Measurements from ENCODE around the gene AAK1. TPM values are rescaled to one million over a fixed set of nuclear protein-coding genes. Genes with fewer than 3 reads are reported as not detected.

Gene AAK1
- total RNA-seq, 2 experiments from 2014 or later, result 77.4 to 79.5 TPM

DNA sequence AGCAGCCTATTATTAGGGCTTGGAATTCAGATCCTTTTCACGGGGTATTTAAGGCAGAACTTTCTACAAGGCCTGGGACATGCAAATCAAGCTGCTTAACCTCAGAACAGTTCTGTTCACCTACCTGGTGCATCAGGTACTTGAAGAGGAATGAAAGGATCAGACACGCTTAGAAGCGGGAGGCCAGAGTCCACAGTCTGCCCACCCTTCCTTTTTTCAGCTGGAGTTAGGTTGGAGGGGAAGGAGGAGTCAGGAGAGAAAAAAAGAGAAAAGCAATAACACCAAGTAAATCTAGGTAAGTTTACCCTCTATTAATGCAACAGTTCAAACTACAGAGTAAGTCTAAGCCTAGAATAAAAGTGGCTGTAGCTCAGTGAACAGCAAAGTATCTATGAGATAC lies 147.7 kb downstream of the AAK1 start:
- DNase-seq, result no peak
- Mint-ChIP-seq H3K27me3 (ENCODE audit: low read depth) (no peaks in the 10 kb centered on the region), H3K4me3 (no peak overlapping the region), H3K36me3 (ENCODE audit: low read depth) (peaks cover 30% of the 10 kb centered on the region), H3K9me3 (no peaks in the 10 kb centered on the region), H3K4me1 (ENCODE audit: low read depth) (peaks cover 37% of the 10 kb centered on the region), H3K27ac (no peak overlapping the region)
- CTCF ChIA-PET, result interaction anchor here (0.6 to 0.7 kb wide), 3 partner anchors 64 to 189 kb away, joined by 3 to 4 read pairs (median 4); no protein-coding TSS in a partner anchor
- intact Hi-C loops (cut with micrococcal nuclease), result no loop called here

GRCh38 chr2:69495008-69495407 lies 148.5 kb downstream of the AAK1 start:
- H3K27ac Mint-ChIP-seq, result no peak overlapping the region
- H3K4me1 Mint-ChIP-seq (ENCODE audit: low read depth), result peaks cover 38% of the 10 kb centered on the region
- CTCF ChIA-PET, result interaction anchor here (1.5 kb wide), 1 partner anchor 70 kb away, joined by 3 read pairs; no protein-coding TSS in a partner anchor
- no peak for DNase-seq
- intact Hi-C loops (cut with micrococcal nuclease), result no loop called here
- no peaks in the 10 kb centered on the region for H3K9me3 Mint-ChIP-seq
- H3K27me3 Mint-ChIP-seq (ENCODE audit: low read depth), result no peaks in the 10 kb centered on the region
- H3K36me3 Mint-ChIP-seq (ENCODE audit: low read depth), result peaks cover 34% of the 10 kb centered on the region
- no peak overlapping the region for H3K4me3 Mint-ChIP-seq

- Mint-ChIP-seq H3K9me3 (no peaks in the 10 kb centered on the region), H3K4me1 (ENCODE audit: low read depth) (peaks cover 33% of the 10 kb centered on the region), H3K27ac (no peak overlapping the region), H3K36me3 (ENCODE audit: low read depth) (peaks cover 35% of the 10 kb centered on the region), H3K4me3 (no peak overlapping the region), H3K27me3 (ENCODE audit: low read depth) (no peaks in the 10 kb centered on the region)
- CTCF ChIA-PET, result interaction anchor here (1.1 to 1.5 kb wide), 2 partner anchors 57 to 71 kb away, joined by 3 read pairs; partner anchors contain the start of gene NFU1
- intact Hi-C loops (cut with micrococcal nuclease), result no loop called here
- no peak for DNase-seq
These were observed 149.4 kb downstream of the AAK1 start for GRCh38 chr2:69494126-69494525.

DNA sequence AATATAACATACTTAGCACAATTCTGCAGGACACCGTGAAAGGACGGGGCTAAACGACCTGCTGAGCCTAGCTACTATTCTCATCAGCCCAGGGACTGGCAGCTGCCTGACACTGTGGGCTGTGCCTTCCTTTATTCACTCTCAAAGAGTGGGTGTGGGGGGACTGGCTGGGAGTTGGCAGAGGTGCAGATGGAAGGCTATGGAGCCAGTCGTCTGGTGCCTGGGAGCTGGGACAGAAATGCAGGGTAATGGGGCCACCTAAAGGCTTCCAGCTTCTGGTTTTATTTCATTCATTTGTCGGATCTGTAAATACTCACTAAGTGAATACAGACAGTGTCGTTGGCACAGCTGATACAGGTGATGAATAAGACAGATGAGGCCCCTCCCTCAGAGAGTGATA lies 150.3 kb downstream of the AAK1 start:
- peaks cover 33% of the 10 kb centered on the region for H3K36me3 Mint-ChIP-seq (ENCODE audit: low read depth)
- no peaks in the 10 kb centered on the region for H3K27me3 Mint-ChIP-seq (ENCODE audit: low read depth)
- no peak overlapping the region for H3K4me3 Mint-ChIP-seq
- DNase-seq, result no peak
- no peaks in the 10 kb centered on the region for H3K9me3 Mint-ChIP-seq
- CTCF ChIA-PET, result interaction anchor here (0.6 to 1.1 kb wide), 2 partner anchors 56 to 323 kb away, joined by 3 read pairs; partner anchors contain the start of gene NFU1
- H3K27ac Mint-ChIP-seq, result no peak overlapping the region
- intact Hi-C loops (cut with micrococcal nuclease), result no loop called here
- H3K4me1 Mint-ChIP-seq (ENCODE audit: low read depth), result peaks cover 31% of the 10 kb centered on the region

DNA sequence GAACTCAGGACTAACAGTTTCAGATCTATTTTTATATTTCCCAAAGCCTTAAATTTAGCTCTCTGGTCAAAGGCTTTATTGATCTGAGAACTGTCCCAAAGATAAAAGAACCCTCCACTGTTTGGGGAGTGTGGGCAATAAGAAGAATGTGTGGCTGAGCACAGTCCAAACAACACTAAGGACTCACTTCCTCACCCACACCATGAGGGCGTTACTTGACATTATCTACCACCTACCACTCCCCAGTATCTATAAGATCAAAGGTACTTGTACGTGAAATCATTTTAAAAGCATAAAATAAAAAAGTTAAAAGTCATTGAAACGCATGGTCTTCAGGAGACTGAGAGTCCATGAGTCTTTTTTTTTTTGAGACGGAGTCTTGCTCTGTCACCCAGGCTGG lies 151.7 kb downstream of the AAK1 start:
- CTCF ChIA-PET, result no interaction called here
- H3K4me3 Mint-ChIP-seq, result no peak overlapping the region
- intact Hi-C loops (cut with micrococcal nuclease), result no loop called here
- H3K27me3 Mint-ChIP-seq (ENCODE audit: low read depth), result no peaks in the 10 kb centered on the region
- no peak overlapping the region for H3K27ac Mint-ChIP-seq
- no peak for DNase-seq
- peaks cover 31% of the 10 kb centered on the region for H3K4me1 Mint-ChIP-seq (ENCODE audit: low read depth)
- peaks cover 35% of the 10 kb centered on the region for H3K36me3 Mint-ChIP-seq (ENCODE audit: low read depth)
- no peaks in the 10 kb centered on the region for H3K9me3 Mint-ChIP-seq

DNA sequence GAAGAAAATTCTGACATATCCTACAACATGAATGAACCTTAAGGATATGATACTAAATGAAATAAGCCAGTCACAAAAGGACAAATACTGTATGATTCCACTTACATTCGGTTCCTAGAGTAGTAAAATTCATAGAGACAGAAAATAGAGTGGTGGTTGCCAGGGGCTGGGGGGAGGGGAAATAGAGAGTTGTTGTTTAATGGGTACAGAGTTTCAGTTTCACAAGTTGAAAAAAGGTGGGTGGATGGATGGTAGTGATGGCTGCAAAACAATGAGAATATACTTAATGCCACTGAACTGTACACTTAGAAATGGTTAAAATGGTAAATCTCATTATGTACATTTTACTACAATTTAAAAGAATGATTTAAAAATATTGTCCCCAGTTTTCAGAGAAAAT lies 153.1 kb downstream of the AAK1 start:
- no peak overlapping the region for H3K4me3 Mint-ChIP-seq
- peaks cover 32% of the 10 kb centered on the region for H3K36me3 Mint-ChIP-seq (ENCODE audit: low read depth)
- CTCF ChIA-PET, result interaction anchor here (0.6 kb wide), 1 partner anchor 230 kb away, joined by 3 read pairs; no protein-coding TSS in a partner anchor
- intact Hi-C loops (cut with micrococcal nuclease), result no loop called here
- H3K9me3 Mint-ChIP-seq, result no peaks in the 10 kb centered on the region
- DNase-seq, result peak; percentile 53
- peaks cover 31% of the 10 kb centered on the region for H3K4me1 Mint-ChIP-seq (ENCODE audit: low read depth)
- no peaks in the 10 kb centered on the region for H3K27me3 Mint-ChIP-seq (ENCODE audit: low read depth)
- no peak overlapping the region for H3K27ac Mint-ChIP-seq

DNA sequence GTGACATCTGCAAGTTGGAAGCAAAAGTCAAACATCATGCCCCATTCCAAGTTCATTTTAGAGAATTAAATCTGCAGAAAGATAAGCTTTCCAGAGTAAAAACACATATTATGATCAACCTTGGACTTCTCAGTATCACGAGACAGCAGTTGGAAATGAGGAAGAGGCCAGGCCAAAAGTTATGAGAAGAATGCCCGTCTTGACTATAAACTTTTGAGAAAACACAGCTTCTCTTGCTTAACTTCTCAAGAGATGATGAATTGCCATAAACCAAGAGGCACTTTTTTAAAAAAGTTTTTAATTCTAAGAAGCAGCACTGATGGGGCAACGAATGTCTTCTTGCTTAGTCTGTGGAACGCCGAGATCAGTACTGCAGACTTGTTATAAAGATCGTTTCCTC lies 153.7 kb downstream of the AAK1 start:
- Mint-ChIP-seq H3K27ac (no peak overlapping the region), H3K36me3 (ENCODE audit: low read depth) (peaks cover 36% of the 10 kb centered on the region), H3K9me3 (no peaks in the 10 kb centered on the region), H3K27me3 (ENCODE audit: low read depth) (no peaks in the 10 kb centered on the region), H3K4me3 (no peak overlapping the region), H3K4me1 (ENCODE audit: low read depth) (peaks cover 32% of the 10 kb centered on the region)
- CTCF ChIA-PET, result no interaction called here
- intact Hi-C loops (cut with micrococcal nuclease), result no loop called here
- no peak for DNase-seq

- CTCF ChIA-PET, result no interaction called here
- DNase-seq, result no peak
- Mint-ChIP-seq H3K9me3 (no peaks in the 10 kb centered on the region), H3K4me3 (no peak overlapping the region), H3K36me3 (ENCODE audit: low read depth) (peaks cover 22% of the 10 kb centered on the region), H3K27ac (no peak overlapping the region), H3K4me1 (ENCODE audit: low read depth) (peaks cover 16% of the 10 kb centered on the region), H3K27me3 (ENCODE audit: low read depth) (no peaks in the 10 kb centered on the region)
- intact Hi-C loops (cut with micrococcal nuclease), result no loop called here
These were observed 159.8 kb downstream of the AAK1 start for GRCh38 chr2:69483696-69484095.

- no peaks in the 10 kb centered on the region for H3K27me3 Mint-ChIP-seq (ENCODE audit: low read depth)
- H3K9me3 Mint-ChIP-seq, result no peaks in the 10 kb centered on the region
- peaks cover 20% of the 10 kb centered on the region for H3K36me3 Mint-ChIP-seq (ENCODE audit: low read depth)
- H3K4me3 Mint-ChIP-seq, result no peak overlapping the region
- no peak overlapping the region for H3K27ac Mint-ChIP-seq
- intact Hi-C loops (cut with micrococcal nuclease), result no loop called here
- CTCF ChIA-PET, result no interaction called here
- DNase-seq, result no peak
- H3K4me1 Mint-ChIP-seq (ENCODE audit: low read depth), result peaks cover 21% of the 10 kb centered on the region
These were observed 160.5 kb downstream of the AAK1 start for GRCh38 chr2:69483024-69483423.

DNA sequence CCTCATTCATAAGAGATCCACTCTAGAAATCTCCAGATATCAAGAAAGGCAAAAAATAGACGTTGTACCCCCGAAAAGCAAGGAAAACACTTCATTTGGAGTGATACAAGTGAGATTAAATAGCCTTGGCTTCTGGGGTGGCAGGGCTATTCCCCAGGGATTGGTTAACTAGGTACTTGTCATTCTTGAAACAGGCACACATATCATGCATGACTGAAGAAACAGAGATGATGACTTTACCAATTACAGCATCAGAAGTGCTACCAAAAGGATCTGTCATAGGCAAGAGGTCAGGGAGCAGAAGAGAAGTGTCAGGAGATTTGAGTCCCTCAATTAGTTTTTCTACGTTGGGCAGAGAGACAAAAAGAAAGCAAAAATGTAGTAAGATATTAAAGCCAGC lies 161.1 kb downstream of the AAK1 start:
- Mint-ChIP-seq H3K27ac (no peak overlapping the region), H3K36me3 (ENCODE audit: low read depth) (peaks cover 17% of the 10 kb centered on the region)
- intact Hi-C loops (cut with micrococcal nuclease), result no loop called here

DNA sequence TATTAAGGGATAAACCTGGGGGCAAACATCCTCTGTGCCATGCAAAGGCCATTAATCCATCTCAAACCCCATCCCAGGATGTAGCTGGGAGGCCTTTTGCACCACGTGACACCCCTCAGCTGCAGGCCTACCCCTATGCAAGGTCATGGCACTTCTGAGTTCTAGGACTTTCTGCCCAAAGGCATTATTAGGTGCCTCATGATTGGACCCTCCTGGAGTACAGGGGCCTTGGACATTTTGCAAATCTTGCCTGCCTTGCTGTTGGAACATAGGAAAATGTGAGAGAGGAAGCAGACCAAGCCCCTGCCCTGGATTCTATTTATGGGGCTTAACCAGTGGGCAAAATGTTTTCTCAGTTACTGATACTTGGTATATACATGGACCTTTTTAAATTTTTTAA lies 162.1 kb downstream of the AAK1 start:
- no peak for DNase-seq
- intact Hi-C loops (cut with micrococcal nuclease), result no loop called here
- no peaks in the 10 kb centered on the region for H3K27me3 Mint-ChIP-seq (ENCODE audit: low read depth)
- H3K36me3 Mint-ChIP-seq (ENCODE audit: low read depth), result peaks cover 15% of the 10 kb centered on the region
- H3K27ac Mint-ChIP-seq, result no peak overlapping the region
- peaks cover 37% of the 10 kb centered on the region for H3K4me1 Mint-ChIP-seq (ENCODE audit: low read depth)
- CTCF ChIA-PET, result no interaction called here
- H3K4me3 Mint-ChIP-seq, result no peak overlapping the region
- H3K9me3 Mint-ChIP-seq, result no peaks in the 10 kb centered on the region

More for the DNA sequence above, 161.1 kb downstream of the AAK1 start:
- Mint-ChIP-seq H3K27me3 (ENCODE audit: low read depth) (no peaks in the 10 kb centered on the region), H3K9me3 (no peaks in the 10 kb centered on the region), H3K4me3 (no peak overlapping the region), H3K4me1 (ENCODE audit: low read depth) (peaks cover 27% of the 10 kb centered on the region)
- CTCF ChIA-PET, result no interaction called here
- no peak for DNase-seq

DNA sequence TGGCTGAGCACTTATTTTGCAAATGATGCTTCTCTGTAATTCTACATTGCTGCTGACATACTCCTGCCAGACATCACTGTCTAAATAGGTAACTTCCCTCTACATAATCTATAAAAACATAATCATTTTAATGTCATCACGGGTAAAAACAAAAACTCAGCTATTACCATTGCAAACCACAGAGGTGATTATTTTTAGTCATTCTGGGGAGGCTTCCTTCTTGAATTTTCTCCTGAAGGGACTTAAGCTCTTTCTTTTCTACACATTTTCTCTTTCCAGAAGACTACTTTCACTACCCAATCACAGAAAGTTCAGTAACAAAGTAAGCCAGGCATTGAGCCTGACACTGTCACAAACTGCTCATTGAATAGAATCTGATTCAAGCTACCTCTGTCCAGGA lies 165.9 kb downstream of the AAK1 start:
- H3K4me1 Mint-ChIP-seq (ENCODE audit: low read depth), result peaks cover 42% of the 10 kb centered on the region
- H3K27me3 Mint-ChIP-seq (ENCODE audit: low read depth), result no peaks in the 10 kb centered on the region
- intact Hi-C loops (cut with micrococcal nuclease), result loop anchor here (2.0 kb wide), 1 partner anchor 25 kb away; no protein-coding TSS in a partner anchor
- CTCF ChIA-PET, result interaction anchor here (0.6 to 1.6 kb wide), 6 partner anchors 26 to 158 kb away, joined by 3 to 5 read pairs (median 4); partner anchors contain the start of gene NFU1
- H3K4me3 Mint-ChIP-seq, result no peak overlapping the region
- peaks cover 16% of the 10 kb centered on the region for H3K36me3 Mint-ChIP-seq (ENCODE audit: low read depth)
- peak overlapping the region; percentile 50 for H3K27ac Mint-ChIP-seq
- H3K9me3 Mint-ChIP-seq, result no peaks in the 10 kb centered on the region
- no peak for DNase-seq

GRCh38 chr2:69474688-69475087 lies 168.9 kb downstream of the AAK1 start:
- Mint-ChIP-seq H3K4me3 (no peak overlapping the region), H3K27me3 (ENCODE audit: low read depth) (no peaks in the 10 kb centered on the region), H3K27ac (no peak overlapping the region), H3K4me1 (ENCODE audit: low read depth) (peaks cover 39% of the 10 kb centered on the region), H3K36me3 (ENCODE audit: low read depth) (peaks cover 13% of the 10 kb centered on the region), H3K9me3 (no peaks in the 10 kb centered on the region)
- intact Hi-C loops (cut with micrococcal nuclease), result no loop called here
- CTCF ChIA-PET, result interaction anchor here (1.1 kb wide), 1 partner anchor 38 kb away, joined by 3 read pairs; the partner anchor contains the start of gene NFU1
- DNase-seq, result no peak
